Measurements from ENCODE around the gene PLCB2.

DNA sequence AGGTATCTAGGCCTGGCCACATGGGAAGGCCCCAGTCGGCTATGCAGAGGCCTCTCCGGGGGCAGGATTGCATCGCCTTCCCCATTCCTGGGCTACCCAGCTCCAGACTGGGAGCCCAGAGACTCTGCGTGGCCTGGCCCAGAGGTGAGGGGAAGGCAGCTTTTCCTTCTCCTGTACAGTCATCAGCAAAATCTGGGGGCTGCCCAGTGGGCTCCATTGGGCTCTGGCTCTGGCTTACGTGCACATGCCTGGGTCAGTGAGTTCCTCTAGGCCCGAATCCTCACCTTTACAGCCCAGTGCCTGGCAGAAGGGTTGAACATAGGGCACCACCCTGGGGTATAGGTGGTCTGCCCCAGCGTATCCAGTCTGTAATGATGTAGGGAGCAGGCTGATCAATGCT, 20.9 kb downstream of the PLCB2 start:
- TF ChIP-seq, protein P1, sequence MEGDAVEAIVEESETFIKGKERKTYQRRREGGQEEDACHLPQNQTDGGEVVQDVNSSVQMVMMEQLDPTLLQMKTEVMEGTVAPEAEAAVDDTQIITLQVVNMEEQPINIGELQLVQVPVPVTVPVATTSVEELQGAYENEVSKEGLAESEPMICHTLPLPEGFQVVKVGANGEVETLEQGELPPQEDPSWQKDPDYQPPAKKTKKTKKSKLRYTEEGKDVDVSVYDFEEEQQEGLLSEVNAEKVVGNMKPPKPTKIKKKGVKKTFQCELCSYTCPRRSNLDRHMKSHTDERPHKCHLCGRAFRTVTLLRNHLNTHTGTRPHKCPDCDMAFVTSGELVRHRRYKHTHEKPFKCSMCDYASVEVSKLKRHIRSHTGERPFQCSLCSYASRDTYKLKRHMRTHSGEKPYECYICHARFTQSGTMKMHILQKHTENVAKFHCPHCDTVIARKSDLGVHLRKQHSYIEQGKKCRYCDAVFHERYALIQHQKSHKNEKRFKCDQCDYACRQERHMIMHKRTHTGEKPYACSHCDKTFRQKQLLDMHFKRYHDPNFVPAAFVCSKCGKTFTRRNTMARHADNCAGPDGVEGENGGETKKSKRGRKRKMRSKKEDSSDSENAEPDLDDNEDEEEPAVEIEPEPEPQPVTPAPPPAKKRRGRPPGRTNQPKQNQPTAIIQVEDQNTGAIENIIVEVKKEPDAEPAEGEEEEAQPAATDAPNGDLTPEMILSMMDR (IDR thresholded peaks at IDR 0.05) = no peak
- no peak for TF ChIP-seq EP300 (IDR thresholded peaks at IDR 0.05)

Measured in suprapubic skin (tissue), 3 donors.